Measurements from ENCODE around the gene VAMP4.
A peak's percentile ranks its signal among the peaks of the same experiment; 100 is the strongest.

Gene VAMP4

DNA sequence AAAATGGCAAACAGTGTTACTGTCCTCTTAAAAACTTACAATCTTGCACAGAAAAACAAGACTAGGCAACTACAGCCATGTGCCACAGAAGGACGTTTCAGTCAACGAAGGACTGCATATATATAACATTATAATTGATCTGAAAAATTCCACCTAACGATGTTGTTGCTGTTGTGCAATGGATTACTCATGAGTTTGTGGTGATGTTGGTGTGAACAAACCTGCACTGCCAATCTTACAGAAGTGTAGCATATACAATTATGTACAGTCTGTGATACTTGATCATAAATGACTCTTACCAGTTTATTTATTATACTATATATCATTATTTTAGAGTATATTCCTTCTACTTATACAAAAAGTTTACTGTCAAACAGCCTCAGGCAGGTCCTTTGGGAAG lies 6.8 kb upstream of the VAMP4 start:
- Histone ChIP-seq H3K4me2 (ENCODE audit: low read length) (no peak overlapping the region), H3K9me3 (replicated peaks; ENCODE audit: low read length) (no peaks in the 10 kb centered on the region), H3K9ac (ENCODE audit: low read depth, low read length) (no peak overlapping the region), H3K4me1 (ENCODE audit: control insufficient read depth, insufficient read depth, low read length) (peaks cover 6% of the 10 kb centered on the region), H3K36me3 (ENCODE audit: insufficient read depth, low read length) (no peaks in the 10 kb centered on the region), H3K4me3 (ENCODE audit: low read length) (no peak overlapping the region), H3K27me3 (ENCODE audit: control insufficient read depth, insufficient read depth, low read length) (no peaks in the 10 kb centered on the region)

DNA sequence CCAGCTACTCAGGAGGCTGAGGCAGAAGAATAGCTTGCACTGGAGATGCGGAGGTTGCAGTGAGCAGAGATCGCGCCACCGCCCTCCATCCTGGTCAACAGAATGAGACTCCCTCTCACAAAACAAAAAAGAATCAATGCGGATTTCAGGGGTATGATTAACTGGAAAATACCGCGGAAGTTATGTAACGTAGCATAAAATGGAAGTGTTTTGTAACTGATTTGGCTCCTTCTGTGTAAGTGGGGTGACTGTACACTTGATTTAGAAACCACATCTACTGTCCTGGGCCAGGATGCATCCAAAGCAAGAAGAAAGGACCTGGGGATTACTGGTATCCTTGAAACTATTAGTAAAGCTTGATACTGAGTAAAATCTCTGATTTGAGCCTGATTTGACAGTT lies 3.1 kb upstream of the VAMP4 start:
- Histone ChIP-seq H3K9me3 (replicated peaks; ENCODE audit: low read length) (no peaks in the 10 kb centered on the region), H3K9ac (ENCODE audit: low read depth, low read length) (no peak overlapping the region), H3K27me3 (ENCODE audit: control insufficient read depth, insufficient read depth, low read length) (no peaks in the 10 kb centered on the region), H3K4me2 (ENCODE audit: low read length) (no peak overlapping the region), H3K4me1 (ENCODE audit: control insufficient read depth, insufficient read depth, low read length) (peaks cover 21% of the 10 kb centered on the region), H3K4me3 (ENCODE audit: low read length) (no peak overlapping the region), H3K36me3 (ENCODE audit: insufficient read depth, low read length) (no peaks in the 10 kb centered on the region)

DNA sequence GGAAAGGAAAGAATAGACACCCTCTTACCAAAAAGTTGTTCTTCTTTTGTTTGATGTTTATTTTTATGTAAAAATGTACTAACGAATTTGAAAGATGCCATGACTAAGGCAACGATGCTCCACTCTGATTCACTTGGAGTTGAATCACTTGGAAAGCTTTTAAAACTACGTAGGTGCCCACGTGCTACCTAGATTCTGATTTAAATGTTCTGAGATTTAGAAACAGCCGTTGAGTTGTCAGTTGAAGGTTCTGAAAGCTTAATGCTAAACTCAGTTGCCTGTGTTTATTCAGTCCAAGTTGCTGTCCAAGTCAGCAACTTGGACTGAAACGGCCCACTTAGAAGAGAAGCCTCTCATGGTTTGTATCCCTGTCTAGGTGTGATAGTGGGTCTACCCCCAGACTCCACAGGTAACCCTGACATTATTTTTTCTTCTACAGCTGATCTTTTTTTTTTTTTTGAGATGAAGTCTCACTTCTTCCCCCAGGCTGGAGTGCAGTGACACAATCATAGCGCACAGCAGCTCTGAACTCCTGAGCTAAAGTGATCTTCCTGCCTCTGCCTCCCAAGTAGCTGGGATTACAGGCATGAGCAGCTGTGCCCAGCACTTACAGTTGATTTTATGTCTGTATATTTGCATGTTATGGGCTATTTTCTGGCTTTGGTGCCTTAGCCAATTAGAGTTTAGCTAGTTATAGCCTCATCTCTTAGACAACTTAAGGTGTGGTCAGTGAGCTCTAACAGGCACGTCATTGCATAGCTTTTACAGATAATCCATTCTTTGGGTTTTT lies 1.4 kb upstream of the VAMP4 start:
- peak overlapping the region; percentile 98 for H3K4me3 ChIP-seq (ENCODE audit: low read length)
- peak overlapping the region; percentile 93 for H3K4me2 ChIP-seq (ENCODE audit: low read length)
- H3K9ac ChIP-seq (ENCODE audit: low read depth, low read length): peak overlapping the region; percentile 97
- no peaks in the 10 kb centered on the region for H3K9me3 ChIP-seq (replicated peaks; ENCODE audit: low read length)
- peaks cover 33% of the 10 kb centered on the region for H3K4me1 ChIP-seq (ENCODE audit: control insufficient read depth, insufficient read depth, low read length)
- no peaks in the 10 kb centered on the region for H3K27me3 ChIP-seq (ENCODE audit: control insufficient read depth, insufficient read depth, low read length)
- no peaks in the 10 kb centered on the region for H3K36me3 ChIP-seq (ENCODE audit: insufficient read depth, low read length)

DNA sequence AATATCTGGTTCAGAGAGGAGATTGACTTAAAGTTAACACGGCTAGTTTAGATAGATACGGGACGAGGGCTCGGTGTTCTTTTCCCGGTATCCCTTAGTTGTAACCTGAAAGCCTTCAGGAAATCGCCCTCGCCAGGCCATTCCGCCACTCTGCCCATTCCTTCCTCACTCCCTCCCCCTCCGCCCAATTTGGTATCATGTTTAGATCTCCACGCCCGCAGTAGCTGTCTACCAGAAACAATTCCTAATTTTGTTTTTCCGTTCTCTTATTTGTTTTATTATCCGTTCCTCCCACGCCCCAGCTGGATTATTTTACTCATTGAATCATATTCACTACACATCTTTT lies 685 bp upstream of the VAMP4 start:
- peak overlapping the region; percentile 93 for H3K4me2 ChIP-seq (ENCODE audit: low read length)
- H3K9ac ChIP-seq (ENCODE audit: low read depth, low read length): peak overlapping the region; percentile 97
- peak overlapping the region; percentile 98 for H3K4me3 ChIP-seq (ENCODE audit: low read length)
- peaks cover 3% of the 10 kb centered on the region for H3K36me3 ChIP-seq (ENCODE audit: insufficient read depth, low read length)
- H3K27me3 ChIP-seq (ENCODE audit: control insufficient read depth, insufficient read depth, low read length): no peaks in the 10 kb centered on the region
- H3K9me3 ChIP-seq (replicated peaks; ENCODE audit: low read length): no peaks in the 10 kb centered on the region
- peaks cover 33% of the 10 kb centered on the region for H3K4me1 ChIP-seq (ENCODE audit: control insufficient read depth, insufficient read depth, low read length)

DNA sequence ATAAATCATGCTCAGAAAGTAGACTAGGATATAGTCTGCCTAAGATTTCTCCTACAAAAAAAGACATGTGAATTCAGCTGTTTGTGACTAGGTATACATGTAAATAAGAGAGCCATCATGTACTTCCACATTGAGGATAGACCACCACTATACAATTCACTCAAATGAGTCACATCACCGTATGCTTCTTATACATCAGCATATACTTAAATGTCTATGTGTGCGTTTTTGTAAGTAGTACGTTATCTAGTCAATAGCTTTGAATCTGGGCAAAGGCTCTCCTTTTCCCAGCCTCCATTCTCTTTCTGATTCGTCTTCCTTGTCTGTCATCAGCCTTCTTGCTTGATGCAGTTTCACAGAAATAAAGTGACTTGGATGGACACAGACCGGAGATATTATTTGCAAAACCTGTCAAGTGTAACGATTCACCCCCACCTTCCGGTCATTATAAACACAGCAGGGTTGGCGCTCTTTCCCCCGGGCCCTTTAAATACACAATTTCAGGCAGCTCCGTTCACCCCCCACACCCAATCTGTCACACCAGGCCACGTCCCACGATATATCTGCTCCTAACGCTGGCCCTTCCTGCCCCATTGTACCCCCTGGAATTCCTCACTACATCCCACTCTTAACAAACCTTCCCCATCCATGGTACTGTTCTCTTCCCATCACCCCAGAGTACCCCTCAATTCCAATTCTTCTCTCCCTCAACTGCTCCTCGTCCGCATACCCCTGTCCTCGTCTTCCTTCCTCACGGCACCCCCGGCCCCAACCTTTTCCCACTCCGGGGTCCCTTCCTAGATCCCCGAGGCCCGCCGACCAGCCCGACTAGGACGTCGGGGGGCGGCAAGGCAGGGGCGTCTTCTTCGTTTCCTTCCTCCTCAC lies 636 bp downstream of the VAMP4 start:
- peak overlapping the region; percentile 98 for H3K4me3 ChIP-seq (ENCODE audit: low read length)
- no peaks in the 10 kb centered on the region for H3K9me3 ChIP-seq (replicated peaks; ENCODE audit: low read length)
- peak overlapping the region; percentile 93 for H3K4me2 ChIP-seq (ENCODE audit: low read length)
- H3K9ac ChIP-seq (ENCODE audit: low read depth, low read length): peak overlapping the region; percentile 97
- no peaks in the 10 kb centered on the region for H3K27me3 ChIP-seq (ENCODE audit: control insufficient read depth, insufficient read depth, low read length)
- peaks cover 15% of the 10 kb centered on the region for H3K36me3 ChIP-seq (ENCODE audit: insufficient read depth, low read length)
- H3K4me1 ChIP-seq (ENCODE audit: control insufficient read depth, insufficient read depth, low read length): peaks cover 33% of the 10 kb centered on the region

DNA sequence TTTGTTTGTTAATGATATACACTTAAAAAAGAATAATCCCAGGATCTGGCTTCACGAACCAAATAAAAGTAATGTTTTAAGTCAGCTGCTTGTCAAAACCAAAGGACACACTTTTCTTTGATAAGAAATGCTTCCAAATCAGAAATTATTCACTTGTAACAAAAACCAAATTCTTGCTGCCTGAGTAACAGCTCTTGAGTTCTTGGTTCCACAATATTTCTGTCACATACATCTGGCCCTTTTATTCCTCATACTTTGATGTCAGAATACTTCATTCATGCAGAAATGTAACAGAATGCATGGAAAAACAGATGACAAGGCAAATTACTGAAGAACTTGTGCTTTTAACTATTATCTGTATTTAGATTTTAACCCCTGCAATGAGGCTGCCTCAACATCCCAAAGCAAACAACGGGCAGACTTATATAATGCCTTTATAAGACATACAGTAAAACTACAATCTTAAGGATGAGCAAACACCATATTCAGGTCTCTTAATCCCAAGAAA lies 1.5 kb downstream of the VAMP4 start:
- Histone ChIP-seq H3K27me3 (ENCODE audit: control insufficient read depth, insufficient read depth, low read length) (no peaks in the 10 kb centered on the region), H3K9ac (ENCODE audit: low read depth, low read length) (peak overlapping the region; percentile 97), H3K4me1 (ENCODE audit: control insufficient read depth, insufficient read depth, low read length) (peaks cover 33% of the 10 kb centered on the region), H3K4me2 (ENCODE audit: low read length) (peak overlapping the region; percentile 93), H3K4me3 (ENCODE audit: low read length) (peak overlapping the region; percentile 98), H3K36me3 (ENCODE audit: insufficient read depth, low read length) (peaks cover 16% of the 10 kb centered on the region), H3K9me3 (replicated peaks; ENCODE audit: low read length) (no peaks in the 10 kb centered on the region)

DNA sequence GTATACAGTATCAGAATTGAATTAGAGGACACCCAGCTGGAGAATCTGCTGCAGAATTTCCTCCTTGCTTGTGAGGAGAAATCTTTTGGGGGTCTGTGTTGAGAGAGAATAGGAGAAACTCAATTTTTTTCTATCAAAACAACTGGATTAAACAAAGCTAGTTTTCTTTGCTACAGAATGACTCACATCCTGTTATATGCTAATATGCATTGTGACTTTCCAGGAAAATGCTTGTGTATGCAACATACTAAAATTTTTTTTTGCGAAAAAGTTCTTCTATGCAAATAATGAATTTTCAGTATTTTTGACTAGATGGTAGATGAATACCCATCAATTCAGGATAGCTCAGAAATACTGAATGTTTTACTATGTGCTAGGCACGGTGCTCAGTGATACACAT lies 2.2 kb downstream of the VAMP4 start:
- Histone ChIP-seq H3K36me3 (ENCODE audit: insufficient read depth, low read length) (peaks cover 16% of the 10 kb centered on the region), H3K4me2 (ENCODE audit: low read length) (peak overlapping the region; percentile 93), H3K4me1 (ENCODE audit: control insufficient read depth, insufficient read depth, low read length) (peaks cover 33% of the 10 kb centered on the region), H3K9ac (ENCODE audit: low read depth, low read length) (no peak overlapping the region), H3K27me3 (ENCODE audit: control insufficient read depth, insufficient read depth, low read length) (no peaks in the 10 kb centered on the region), H3K9me3 (replicated peaks; ENCODE audit: low read length) (no peaks in the 10 kb centered on the region), H3K4me3 (ENCODE audit: low read length) (peak overlapping the region; percentile 5)

DNA sequence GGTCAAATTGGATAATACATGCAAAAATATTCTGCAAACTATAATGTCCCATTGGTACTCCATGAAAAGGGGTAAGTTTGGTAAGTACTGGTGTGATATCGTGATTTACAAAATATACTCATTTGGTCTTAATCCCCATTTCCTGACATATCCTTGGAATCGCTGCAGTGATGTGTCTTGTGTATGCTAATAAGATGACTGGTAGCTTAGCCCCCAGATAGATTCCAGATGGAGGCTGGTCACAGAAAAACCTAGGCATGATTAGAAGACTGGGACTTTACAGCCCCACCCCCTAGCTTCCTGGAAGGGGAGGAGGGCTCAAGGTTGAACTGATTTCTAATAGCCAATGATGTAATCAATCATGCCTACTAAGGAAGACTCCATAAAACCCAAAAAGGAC lies 3.0 kb downstream of the VAMP4 start:
- H3K9ac ChIP-seq (ENCODE audit: low read depth, low read length): no peak overlapping the region
- no peak overlapping the region for H3K4me3 ChIP-seq (ENCODE audit: low read length)
- H3K4me2 ChIP-seq (ENCODE audit: low read length): no peak overlapping the region
- H3K4me1 ChIP-seq (ENCODE audit: control insufficient read depth, insufficient read depth, low read length): peaks cover 30% of the 10 kb centered on the region
- H3K9me3 ChIP-seq (replicated peaks; ENCODE audit: low read length): no peaks in the 10 kb centered on the region
- H3K36me3 ChIP-seq (ENCODE audit: insufficient read depth, low read length): peaks cover 16% of the 10 kb centered on the region
- H3K27me3 ChIP-seq (ENCODE audit: control insufficient read depth, insufficient read depth, low read length): no peaks in the 10 kb centered on the region

DNA sequence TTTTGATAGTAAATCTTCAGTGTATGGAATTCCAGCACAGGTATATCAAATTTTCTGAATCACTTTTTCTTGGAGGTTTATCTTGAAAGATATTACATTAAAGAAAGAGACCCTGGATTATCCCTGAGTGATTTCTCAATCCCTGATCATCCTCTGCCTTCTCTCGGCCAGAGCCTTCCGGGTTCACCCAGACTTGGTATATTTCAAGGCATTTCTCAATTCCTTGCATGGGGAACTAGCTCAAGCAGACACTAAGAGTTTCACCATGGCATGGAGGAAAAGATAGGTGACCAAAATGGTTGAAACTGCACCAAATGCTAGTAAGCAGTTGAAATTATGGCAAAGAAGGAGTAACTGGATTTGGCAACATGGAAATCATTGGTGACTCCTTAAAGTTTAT lies 5.7 kb downstream of the VAMP4 start:
- Histone ChIP-seq H3K27me3 (ENCODE audit: control insufficient read depth, insufficient read depth, low read length) (no peaks in the 10 kb centered on the region), H3K36me3 (ENCODE audit: insufficient read depth, low read length) (peaks cover 16% of the 10 kb centered on the region), H3K4me1 (ENCODE audit: control insufficient read depth, insufficient read depth, low read length) (peaks cover 22% of the 10 kb centered on the region), H3K4me3 (ENCODE audit: low read length) (no peak overlapping the region), H3K4me2 (ENCODE audit: low read length) (no peak overlapping the region), H3K9ac (ENCODE audit: low read depth, low read length) (no peak overlapping the region), H3K9me3 (replicated peaks; ENCODE audit: low read length) (no peaks in the 10 kb centered on the region)

DNA sequence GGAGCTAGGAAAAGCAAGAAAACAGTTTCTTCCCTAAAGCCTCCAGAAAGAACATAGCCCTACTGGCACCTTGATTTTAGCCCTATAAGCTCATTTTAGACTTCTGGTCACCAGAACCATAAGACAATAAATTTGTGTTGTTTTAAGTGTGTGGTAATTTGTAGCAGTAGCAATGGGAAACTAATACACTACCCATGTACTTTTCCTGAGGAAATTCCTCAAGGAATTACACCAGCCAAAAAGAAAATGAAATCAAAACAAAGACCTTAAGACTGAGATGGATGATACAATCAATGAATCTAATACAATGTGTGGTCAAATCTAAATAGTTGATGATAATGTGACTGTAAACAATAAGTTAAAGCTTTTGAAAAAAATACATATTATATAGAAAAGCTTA lies 11.8 kb downstream of the VAMP4 start:
- Histone ChIP-seq H3K27me3 (ENCODE audit: control insufficient read depth, insufficient read depth, low read length) (no peaks in the 10 kb centered on the region), H3K36me3 (ENCODE audit: insufficient read depth, low read length) (peaks cover 20% of the 10 kb centered on the region), H3K4me3 (ENCODE audit: low read length) (no peak overlapping the region), H3K9ac (ENCODE audit: low read depth, low read length) (no peak overlapping the region), H3K9me3 (replicated peaks; ENCODE audit: low read length) (no peaks in the 10 kb centered on the region), H3K4me2 (ENCODE audit: low read length) (no peak overlapping the region), H3K4me1 (ENCODE audit: control insufficient read depth, insufficient read depth, low read length) (no peaks in the 10 kb centered on the region)

DNA sequence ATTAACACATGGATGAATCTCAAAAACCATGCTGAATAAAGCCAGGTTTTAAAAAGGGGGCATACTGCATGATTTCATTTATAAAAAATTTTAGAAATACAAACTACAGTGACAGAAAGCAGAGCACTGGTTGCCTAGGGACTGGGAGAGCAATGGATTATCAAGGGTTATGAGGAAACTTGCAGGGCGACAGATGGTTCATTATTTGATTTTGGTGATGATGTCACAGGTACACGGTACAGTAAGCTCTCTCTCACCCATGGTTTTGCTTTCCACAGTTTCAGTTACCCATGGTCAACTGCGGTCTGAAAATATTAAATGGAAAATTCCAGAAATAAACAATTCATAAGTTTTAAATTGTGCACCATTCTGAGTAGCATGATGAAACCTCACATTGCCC lies 14.1 kb downstream of the VAMP4 start:
- no peak overlapping the region for H3K4me2 ChIP-seq (ENCODE audit: low read length)
- H3K9me3 ChIP-seq (replicated peaks; ENCODE audit: low read length): no peaks in the 10 kb centered on the region
- peaks cover 28% of the 10 kb centered on the region for H3K36me3 ChIP-seq (ENCODE audit: insufficient read depth, low read length)
- H3K27me3 ChIP-seq (ENCODE audit: control insufficient read depth, insufficient read depth, low read length): no peaks in the 10 kb centered on the region
- H3K4me3 ChIP-seq (ENCODE audit: low read length): no peak overlapping the region
- no peak overlapping the region for H3K9ac ChIP-seq (ENCODE audit: low read depth, low read length)
- H3K4me1 ChIP-seq (ENCODE audit: control insufficient read depth, insufficient read depth, low read length): no peaks in the 10 kb centered on the region

Data from skeletal muscle satellite cell (primary cell).